Endothelial cell of umbilical vein (primary cell): ENCODE data around the gene ADAMTSL3. TPM values are rescaled to one million over a fixed set of nuclear protein-coding genes. Genes with fewer than 3 reads are reported as not detected.

Source experiments
- BruUV-seq: library from RNA; stranded (reverse); fragments of 400-500 nt; replicated peaks from 2 replicates; lab custom pipeline; 2021; lab: Mats Ljungman, UMichigan
- CTCF ChIA-PET: fragments of 300-600, 350-600 bp; sonication (Branson Sonifier 250); formaldehyde crosslinking; loops from one replicate; lab custom pipeline; 2021; ENCODE audit warnings: antibody characterized with exemption, inconsistent platforms; lab: Charles Lee
- POLR2A ChIA-PET: fragments of 300-600, 350-600 bp; sonication (Branson Sonifier 250); formaldehyde crosslinking; loops from one replicate; lab custom pipeline; 2021; ENCODE audit warnings: antibody characterized with exemption, inconsistent platforms; lab: Charles Lee
- DNase-seq: peaks from one replicate; pipeline ENCODE4 v3.0.0-alpha.2; 2011; ENCODE audit warnings: low read depth, low spot score
- FAIRE-seq: peaks from 2 replicates; lab custom pipeline; 2011; peaks lifted over from hg19 to GRCh38; lab: Jason Lieb, UNC
- H2AFZ ChIP-seq: 2 replicates; pipeline ENCODE4 v1.6.0; 2012; ENCODE audit warnings: low read depth, low read length, control low read depth, inconsistent platforms
- H3K27ac ChIP-seq: 2 replicates; pipeline ENCODE4 v1.5.1; 2011; ENCODE audit warnings: low read depth, mild to moderate bottlenecking, control low read depth, low read length, moderate library complexity; ENCODE audit not compliant: insufficient read depth
- H3K27me3 ChIP-seq, 2 experiments: 2 replicates each; pipeline versions ENCODE4 v1.6.0 to v1.6.1; 2011; ENCODE audit warnings: low read length in 2 of 2, mixed read lengths in 1 of 2; ENCODE audit not compliant: control insufficient read depth in 2 of 2, insufficient read depth in 2 of 2
- H3K36me3 ChIP-seq, 2 experiments: 2 replicates in 1 of 2; 3 replicates in 1 of 2; pipeline ENCODE4 v1.5.1; 2011; ENCODE audit warnings: low read length in 2 of 2, mild to moderate bottlenecking in 1 of 2, moderate library complexity in 1 of 2; ENCODE audit not compliant: control insufficient read depth in 2 of 2, insufficient read depth in 2 of 2; ENCODE audit errors: extremely low read depth in 1 of 2
- H3K4me1 ChIP-seq: 3 replicates; pipeline ENCODE4 v1.5.1; 2011; ENCODE audit warnings: mild to moderate bottlenecking, low read length; ENCODE audit not compliant: control insufficient read depth, insufficient read depth; ENCODE audit errors: extremely low read depth
- H3K4me2 ChIP-seq: 2 replicates; pipeline ENCODE4 v1.6.1; 2011; ENCODE audit warnings: low read length, control low read depth, mixed read lengths; ENCODE audit not compliant: insufficient read depth
- H3K4me3 ChIP-seq, 3 experiments: fragments of 200-600 bp in 1 of 3; sonication (generic), shearing (Covaris generic) in 1 of 3; replicated peaks in 1 of 3; 2 replicates each; pipeline ENCODE4 v1.5.1; 2011 to 2016; ENCODE audit warnings: control low read depth in 3 of 3, low read length in 3 of 3, mild to moderate bottlenecking in 2 of 3, inconsistent platforms in 1 of 3, low read depth in 1 of 3, moderate library complexity in 1 of 3; ENCODE audit not compliant: insufficient read depth in 1 of 3
- H3K79me2 ChIP-seq: 2 replicates; pipeline ENCODE4 v1.6.0; 2012; ENCODE audit warnings: low read length, inconsistent platforms; ENCODE audit not compliant: control insufficient read depth, insufficient read depth
- H3K9ac ChIP-seq: replicated peaks from 2 replicates; pipeline ENCODE3; 2011; ENCODE audit warnings: low read length, control low read depth; ENCODE audit not compliant: insufficient read depth; ENCODE audit errors: extremely low read depth
- H3K9me1 ChIP-seq: replicated peaks from 3 replicates; pipeline ENCODE4 v1.6.0; 2011; ENCODE audit warnings: mild to moderate bottlenecking, low read length; ENCODE audit not compliant: control insufficient read depth, insufficient read depth; ENCODE audit errors: extremely low read depth
- H3K9me3 ChIP-seq: replicated peaks from 2 replicates; pipeline ENCODE4 v1.5.1; 2012; ENCODE audit warnings: low read length, inconsistent platforms; ENCODE audit not compliant: control insufficient read depth, insufficient read depth
- H4K20me1 ChIP-seq: replicated peaks from 2 replicates; pipeline ENCODE3; 2011; ENCODE audit warnings: mild to moderate bottlenecking, low read length; ENCODE audit not compliant: control insufficient read depth, insufficient read depth; ENCODE audit errors: extremely low read depth
- CTCF ChIP-seq, 2 donors: IDR thresholded peaks; 1 replicate in 1 of 2; 2 replicates in 1 of 2; pipeline ENCODE4 v1.5.1; 2011; ENCODE audit warnings: low read length in 2 of 2, mild to moderate bottlenecking in 2 of 2, moderate library complexity in 2 of 2, control low read depth in 1 of 2, inconsistent platforms in 1 of 2, low read depth in 1 of 2; ENCODE audit not compliant: insufficient read depth in 1 of 2; ENCODE audit errors: extremely low read depth in 1 of 2
- EZH2 ChIP-seq: IDR thresholded peaks from 2 replicates; pipeline ENCODE4 v1.6.1; 2012; ENCODE audit warnings: borderline replicate concordance, low read depth, mild to moderate bottlenecking, moderate library complexity, low read length, inconsistent platforms; ENCODE audit not compliant: severe bottlenecking
- FOS ChIP-seq: IDR thresholded peaks from 2 replicates; pipeline ENCODE4 v1.6.1; 2011; ENCODE audit warnings: mild to moderate bottlenecking, low read length, moderate library complexity, borderline replicate concordance; ENCODE audit not compliant: insufficient read depth
- GATA2 ChIP-seq: IDR thresholded peaks from 2 replicates; pipeline ENCODE4 v1.7.0; 2011; ENCODE audit warnings: low read depth, mild to moderate bottlenecking, moderate library complexity, mixed read lengths, low read length; ENCODE audit not compliant: insufficient read length, insufficient read depth
- JUN ChIP-seq: IDR thresholded peaks from 2 replicates; pipeline ENCODE4 v1.6.1; 2011; ENCODE audit warnings: borderline replicate concordance, low read depth; ENCODE audit not compliant: insufficient read length, insufficient read depth
- MAX ChIP-seq: IDR thresholded peaks from 2 replicates; pipeline ENCODE4 v1.6.1; 2011; ENCODE audit not compliant: insufficient read depth, insufficient read length
- MYC ChIP-seq: IDR thresholded peaks from one replicate; pipeline ENCODE4 v1.6.1; 2011; ENCODE audit warnings: mild to moderate bottlenecking, low read depth, low read length
- POLR2A ChIP-seq: IDR thresholded peaks from 2 replicates; pipeline ENCODE4 v1.6.1; 2012; ENCODE audit warnings: low read depth, mild to moderate bottlenecking, control low read depth, low read length
- POLR2AphosphoS5 ChIP-seq: IDR thresholded peaks from 2 replicates; pipeline ENCODE4 v1.6.1; 2012; ENCODE audit warnings: low read depth, mild to moderate bottlenecking, control low read depth, low read length, moderate library complexity; ENCODE audit not compliant: insufficient read depth
- dilution Hi-C: fragments of 300-500 bp; cut with MboI; formaldehyde crosslinking; loops from one replicate; pipeline ENCODE4 v1.15.0; 2019; ENCODE audit warnings: low sequenced_read_pairs; ENCODE audit not compliant: extremely low pct_ligation_motif_present
- intact Hi-C: fragments of 100-400 bp; cut with micrococcal nuclease; formaldehyde crosslinking; loops from one replicate; pipeline ENCODE4 v1.10.0; 2022
- polyA plus RNA-seq, 4 experiments: library from polyadenylated mRNA; depleted of rRNA in 3 of 4; stranded (reverse) in 3 of 4; unstranded in 1 of 4; fragments of >200 nt; gene quantifications; 2 replicates each; pipeline versions ENCODE4 v1.2.1 to v1.2.3, GENCODE V29; 2011 to 2012; ENCODE audit warnings: missing spikeins in 1 of 4
- total RNA-seq: library from RNA; stranded (reverse); gene quantifications from 2 replicates; pipeline ENCODE4 v1.2.3, GENCODE V29; 2021

ADAMTSL3 gene
- total and polyA plus RNA-seq, 2 donors (not counting 3 experiments of a cell fraction or from before 2014, with no cell fraction given), result not detected

GRCh38 chr15:83991163-83991562, 337.2 kb downstream of the ADAMTSL3 start:
- dilution Hi-C loops, result no loop called here

More at GRCh38 chr15:83991163-83991562, 337.2 kb downstream of the ADAMTSL3 start:
- ChIA-PET POLR2A (no interaction called here), CTCF (no interaction called here)
- Histone ChIP-seq H3K9me3 (no peaks in the 10 kb centered on the region), H3K27ac (no peak overlapping the region), H3K27me3 (no peaks in the 10 kb centered on the region), H3K9me1 (no peaks in the 10 kb centered on the region), H3K4me1 (no peaks in the 10 kb centered on the region), H3K4me2 (no peak overlapping the region), H3K4me3 (no peak overlapping the region), H3K9ac (no peak overlapping the region), H3K79me2 (no peaks in the 10 kb centered on the region), H4K20me1 (no peaks in the 10 kb centered on the region), H2AFZ (no peak overlapping the region), H3K36me3 (no peaks in the 10 kb centered on the region)
- BruUV-seq, result no TSS peak
- DNase-seq (no peak), FAIRE-seq (no peak)
- TF ChIP-seq MAX (no peak), CTCF (IDR thresholded peaks at IDR 0.05; ENCODE audit: extremely low read depth in 1 of 2, insufficient read depth in 1 of 2, low read depth in 1 of 2, low read length in 2 of 2) (no peak), JUN (no peak), POLR2A (no peak), EZH2 (no peak), GATA2 (no peak), MYC (no peak), POLR2AphosphoS5 (no peak), FOS (no peak)
- intact Hi-C loops, result no loop called here
